Hepatocyte (in vitro differentiated cells): ENCODE measurements around the gene ZFR2.

ENCODE experiments used
- CTCF ChIP-seq: fragments of 200-600 bp; sonication (generic); IDR thresholded peaks from 2 replicates; pipeline ENCODE4 v1.5.1; 2016; ENCODE audit warnings: antibody characterized with exemption, mild to moderate bottlenecking; ENCODE audit not compliant: poor library complexity
- EZH2 ChIP-seq: fragments of 200-600 bp; sonication (generic); IDR thresholded peaks from 2 replicates; pipeline ENCODE4 v1.6.1; 2016; ENCODE audit warnings: antibody characterized with exemption, mild to moderate bottlenecking, borderline replicate concordance
- EZH2phosphoT487 ChIP-seq: fragments of 200-600 bp; sonication (generic); IDR thresholded peaks from one replicate; pipeline ENCODE4 v1.6.1; 2018; ENCODE audit warnings: antibody characterized with exemption, mild to moderate bottlenecking, low read depth, moderate library complexity; ENCODE audit not compliant: unreplicated experiment, severe bottlenecking

DNA sequence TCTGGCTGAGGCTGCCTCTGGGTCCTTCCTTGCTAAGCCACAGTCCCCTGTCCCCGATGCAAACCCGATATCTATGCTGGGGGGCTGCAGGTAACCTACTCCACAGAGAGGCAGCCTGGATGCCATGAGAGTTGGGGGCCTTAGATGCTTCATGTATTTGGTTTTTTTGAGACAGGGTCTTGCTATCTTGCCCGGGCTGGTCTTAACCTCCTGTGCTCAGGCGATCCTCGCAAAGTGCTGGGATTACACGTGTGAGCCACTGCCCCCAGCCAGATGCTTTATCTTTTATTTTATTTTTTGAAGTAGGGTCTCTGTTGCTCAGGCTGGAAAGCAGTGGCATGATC, 13.2 kb upstream of the ZFR2 start:
- no peak for TF ChIP-seq EZH2phosphoT487
- no peak for TF ChIP-seq CTCF
- TF ChIP-seq EZH2: no peak
